ENCODE measurements around the gene KCNC1.

Gene KCNC1

GRCh38 chr11:17755891-17756290, 21.3 kb downstream of the KCNC1 start:
- no peak for DNase-seq

- DNase-seq = no peak
These were observed 25.8 kb downstream of the KCNC1 start for GRCh38 chr11:17760102-17761029.

GRCh38 chr11:17762309-17762974, 27.9 kb downstream of the KCNC1 start:
- DNase-seq = no peak

GRCh38 chr11:17763244-17763643, 28.7 kb downstream of the KCNC1 start:
- DNase-seq = no peak

DNA sequence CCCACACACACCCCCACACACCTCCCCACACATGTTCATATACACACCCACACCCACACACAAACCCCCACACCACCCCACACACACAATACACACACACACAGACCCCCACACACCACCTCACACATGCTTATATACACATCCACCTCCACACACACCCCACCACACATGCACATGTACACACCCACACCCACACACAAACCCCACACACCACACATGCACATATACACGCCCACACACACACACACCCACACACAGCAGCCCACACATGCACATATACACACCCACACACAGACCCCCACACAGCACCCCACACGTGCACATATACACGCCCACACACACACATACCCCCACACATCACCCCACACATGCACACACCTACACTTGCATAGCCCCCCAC, 29.1 kb downstream of the KCNC1 start:
- DNase-seq = no peak

DNA sequence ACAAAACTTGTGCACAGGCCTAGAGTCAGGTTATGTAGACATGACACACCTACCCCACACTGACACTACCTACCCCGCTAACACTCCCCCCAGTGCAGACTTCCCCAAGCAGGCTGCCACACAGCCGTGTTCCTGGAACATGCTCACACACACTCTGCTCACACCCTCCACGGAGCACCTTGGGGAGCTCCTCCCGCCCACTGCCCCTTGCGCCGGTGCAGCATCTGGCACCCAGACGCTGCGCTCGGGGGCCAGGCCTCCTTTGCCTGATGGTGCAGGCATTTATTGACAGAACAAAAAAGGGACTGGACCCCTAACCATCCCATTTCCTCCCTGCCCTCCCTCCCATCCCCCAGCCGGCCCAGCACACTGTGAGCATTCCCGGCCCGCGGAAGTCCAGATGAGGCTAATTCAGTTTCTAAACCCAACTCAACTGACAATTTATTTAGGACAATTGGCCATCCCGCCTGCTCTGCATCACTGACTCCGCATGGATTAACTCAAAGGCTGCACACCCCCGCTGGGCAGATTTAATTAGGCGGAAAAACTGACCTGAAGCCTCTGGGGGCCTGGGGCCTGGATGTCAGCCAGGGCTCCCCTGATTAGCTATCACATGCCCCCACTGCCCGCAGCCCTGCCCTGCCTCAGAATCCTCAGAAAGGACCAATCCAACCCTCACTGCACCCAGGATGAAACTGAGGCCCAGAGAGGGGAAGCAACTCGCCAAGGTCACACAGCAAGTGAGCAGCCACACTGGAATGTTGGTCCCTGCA, 30.1 kb downstream of the KCNC1 start:
- DNase-seq = no peak

DNA sequence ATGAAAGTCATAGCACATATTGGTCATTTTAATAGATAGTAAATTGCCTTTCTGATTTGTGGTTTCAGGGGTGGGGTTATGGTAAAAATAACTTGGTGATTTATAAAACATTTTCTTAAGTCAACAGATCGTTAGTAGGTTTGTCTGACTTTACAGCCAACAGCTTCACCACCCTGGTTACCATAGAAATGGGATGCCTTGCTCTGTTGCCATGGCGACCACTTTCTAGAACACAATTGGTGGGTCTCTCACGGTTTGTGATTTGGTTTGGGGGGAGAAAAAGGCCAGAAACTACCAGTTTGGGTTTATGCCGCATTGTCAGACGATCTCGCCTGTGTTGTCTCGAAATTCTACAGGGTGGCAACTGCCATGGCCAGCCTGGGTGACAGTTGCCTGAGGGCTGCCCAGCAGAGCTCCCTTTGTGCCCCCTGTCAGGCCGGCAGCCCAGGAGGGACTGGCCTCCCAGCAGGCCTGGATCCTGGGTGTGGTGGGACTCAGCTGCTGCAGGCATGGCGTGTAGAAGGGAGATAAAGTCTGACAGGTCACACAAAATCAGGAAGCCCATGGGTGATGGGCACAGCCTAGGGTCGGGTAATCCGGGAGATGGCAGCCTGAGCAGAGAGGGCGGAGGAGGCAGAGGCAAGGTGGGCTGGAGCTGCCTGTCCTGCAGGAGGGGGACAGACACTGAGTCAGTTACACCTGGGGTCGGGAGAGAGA, 30.9 kb downstream of the KCNC1 start:
- no peak for DNase-seq

DNA sequence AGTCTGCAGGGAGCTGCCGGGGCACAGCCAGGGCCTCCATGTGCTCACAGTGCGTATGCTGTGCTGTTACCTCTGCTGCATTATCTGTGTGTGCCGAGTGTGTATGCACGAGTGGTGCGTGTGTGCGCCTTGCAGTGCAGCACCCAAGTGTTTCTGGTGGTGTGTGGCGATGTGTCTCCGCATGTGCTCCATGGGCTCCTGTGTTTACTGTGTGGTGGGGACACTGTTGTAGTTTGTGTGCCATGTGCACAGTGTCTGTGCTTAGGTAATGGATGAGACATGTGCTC, 31.4 kb downstream of the KCNC1 start:
- no peak for DNase-seq

GRCh38 chr11:17766590-17766989, 32.0 kb downstream of the KCNC1 start:
- no peak for DNase-seq

- no peak for DNase-seq
These were observed 32.8 kb downstream of the KCNC1 start for GRCh38 chr11:17767301-17767885.

- DNase-seq = no peak
These were observed 33.3 kb downstream of the KCNC1 start for GRCh38 chr11:17767914-17768313.

GRCh38 chr11:17768547-17768946, 34.0 kb downstream of the KCNC1 start:
- no peak for DNase-seq

- DNase-seq = no peak
These were observed 34.6 kb downstream of the KCNC1 start for GRCh38 chr11:17769218-17769617.

DNA sequence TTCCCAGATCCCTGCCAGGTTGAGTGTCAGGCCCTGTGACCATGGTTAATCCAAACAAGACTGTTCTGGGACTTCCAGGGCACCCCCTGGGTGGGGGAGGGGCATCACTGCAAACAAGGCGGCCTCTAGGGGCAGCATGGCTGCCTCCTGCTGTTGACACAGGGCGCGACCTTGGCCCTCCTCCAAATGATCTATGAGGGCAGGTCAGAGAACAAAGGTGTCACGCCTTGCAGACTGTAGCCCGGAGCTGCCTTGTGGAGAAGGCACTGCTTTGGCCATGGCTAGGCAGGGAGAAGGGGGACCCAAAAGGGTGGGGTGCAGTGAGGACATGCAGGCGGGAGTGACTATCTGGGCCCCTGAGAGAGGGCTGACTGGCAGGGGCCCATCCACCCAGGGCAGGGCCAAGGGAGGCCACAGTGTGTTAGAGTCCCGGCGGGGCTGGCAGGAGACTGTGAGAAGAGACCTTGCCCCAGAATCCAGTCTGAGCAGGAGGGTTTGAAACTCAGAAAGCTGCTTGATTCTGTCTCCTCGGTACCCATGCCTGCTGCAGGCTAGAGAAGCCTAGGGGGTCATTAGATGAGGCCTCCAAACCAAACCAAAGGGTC, 35.6 kb downstream of the KCNC1 start:
- no peak for DNase-seq

DNA sequence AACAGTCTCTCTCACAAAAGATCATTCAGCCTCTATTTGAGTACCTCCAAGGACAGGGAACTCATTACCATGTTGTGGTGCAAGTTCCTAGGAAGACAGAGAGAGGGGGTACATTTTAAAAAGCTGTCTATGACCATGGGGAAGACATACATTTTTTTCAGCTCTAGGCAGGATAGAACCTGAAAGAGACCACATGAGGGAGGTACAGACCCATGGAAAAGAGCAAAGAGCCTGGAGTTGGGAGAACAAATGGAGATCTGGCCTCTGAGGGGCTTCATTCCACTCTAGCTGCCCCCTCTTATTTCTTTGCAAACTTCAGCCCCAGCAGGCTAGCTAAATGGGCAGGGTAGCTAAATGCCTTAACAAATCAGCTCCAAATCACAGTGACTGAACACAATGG, 36.3 kb downstream of the KCNC1 start:
- DNase-seq = no peak

- DNase-seq = no peak
These were observed 36.8 kb downstream of the KCNC1 start for GRCh38 chr11:17771415-17771814.

GRCh38 chr11:17771841-17772401, 37.3 kb downstream of the KCNC1 start:
- DNase-seq = no peak

- DNase-seq = no peak
These were observed 38.4 kb downstream of the KCNC1 start for GRCh38 chr11:17772704-17773600.

DNA sequence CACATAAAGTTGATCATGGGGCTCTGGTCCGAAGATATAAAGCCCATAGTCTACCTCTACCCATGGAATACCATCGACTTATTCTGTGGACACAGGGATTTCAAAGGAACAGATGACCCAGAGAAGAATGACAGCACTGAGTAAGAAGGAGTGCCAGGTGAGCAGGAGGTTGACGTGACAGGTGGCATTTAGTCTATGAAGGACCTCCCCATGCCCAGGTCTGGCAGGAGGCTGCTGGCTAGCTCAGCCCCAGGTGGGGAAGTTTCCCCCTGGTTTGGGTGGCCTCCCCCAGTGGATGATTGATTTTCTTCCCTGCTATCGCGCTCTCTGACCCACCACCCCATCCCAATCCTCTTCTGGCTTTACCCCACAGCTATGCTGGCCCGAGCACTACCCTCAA, 39.1 kb downstream of the KCNC1 start:
- DNase-seq = no peak

- no peak for DNase-seq
These were observed 39.9 kb downstream of the KCNC1 start for GRCh38 chr11:17774232-17775034.

All from cortex of kidney (tissue), 1 donor.